Neural progenitor cell (in vitro differentiated cells): ENCODE measurements around the gene CRYBG3. TPM values are rescaled to one million over a fixed set of nuclear protein-coding genes. Genes with fewer than 3 reads are reported as not detected.

Experiments
- DNase-seq: peaks from one replicate; pipeline ENCODE4 v3.0.0-alpha.2; 2016; ENCODE audit warnings: low spot score
- H2AFZ ChIP-seq: fragments of 200-600 bp; sonication (generic); replicated peaks from 2 replicates; pipeline ENCODE4 v1.6.1; 2016; ENCODE audit warnings: antibody characterized with exemption
- H3F3A ChIP-seq: fragments of 200-600 bp; sonication (generic); 2 replicates; pipeline ENCODE4 v1.6.1; 2016; ENCODE audit warnings: antibody characterized with exemption, low read depth
- H3K27ac ChIP-seq: fragments of 200-600 bp; sonication (generic); 2 replicates; pipeline ENCODE4 v1.5.1; 2016; ENCODE audit warnings: mild to moderate bottlenecking
- H3K27me3 ChIP-seq: fragments of 200-600 bp; sonication (generic); 2 replicates; pipeline ENCODE4 v1.6.1; 2016; ENCODE audit warnings: mild to moderate bottlenecking, moderate library complexity
- H3K36me3 ChIP-seq: fragments of 200-600 bp; sonication (generic); 2 replicates; pipeline ENCODE4 v1.5.1; 2016
- H3K4me1 ChIP-seq: fragments of 200-600 bp; sonication (generic); 2 replicates; pipeline ENCODE4 v1.6.1; 2016; ENCODE audit warnings: mixed run types
- H3K4me2 ChIP-seq: fragments of 200-600 bp; sonication (generic); 2 replicates; pipeline ENCODE4 v1.6.1; 2016
- H3K4me3 ChIP-seq: fragments of 200-600 bp; sonication (generic); 2 replicates; pipeline ENCODE4 v1.5.1; 2016
- H3K79me2 ChIP-seq: fragments of 200-600 bp; sonication (generic); 2 replicates; pipeline ENCODE4 v1.6.1; 2016; ENCODE audit warnings: low read depth
- H3K9ac ChIP-seq: fragments of 200-600 bp; sonication (generic); 2 replicates; pipeline ENCODE4 v1.6.1; 2016
- H3K9me3 ChIP-seq: fragments of 200-600 bp; sonication (generic); 2 replicates; pipeline ENCODE4 v1.5.1; 2016; ENCODE audit warnings: low read depth
- H4K20me1 ChIP-seq: fragments of 200-600 bp; sonication (generic); 2 replicates; pipeline ENCODE4 v1.6.1; 2016; ENCODE audit warnings: low read depth
- H3K27ac Mint-ChIP-seq: 3 replicates; pipeline ENCODE4 v1.8.0; 2021; ENCODE audit warnings: mixed read lengths
- H3K27me3 Mint-ChIP-seq: 2 replicates; pipeline ENCODE4 v1.8.0; 2022; ENCODE audit warnings: low read depth, mild to moderate bottlenecking, inconsistent platforms, moderate library complexity, mixed read lengths; ENCODE audit not compliant: insufficient read depth
- H3K36me3 Mint-ChIP-seq: 3 replicates; pipeline ENCODE4 v1.8.0; 2021; ENCODE audit warnings: mixed read lengths
- H3K4me1 Mint-ChIP-seq: 3 replicates; pipeline ENCODE4 v1.8.0; 2021; ENCODE audit warnings: mixed read lengths
- H3K4me3 Mint-ChIP-seq: 3 replicates; pipeline ENCODE4 v1.8.0; 2021; ENCODE audit warnings: mild to moderate bottlenecking, moderate library complexity, mixed read lengths
- H3K9me3 Mint-ChIP-seq: 3 replicates; pipeline ENCODE4 v1.8.0; 2020; ENCODE audit warnings: mixed read lengths
- EZH2 ChIP-seq: fragments of 200-600 bp; sonication (generic); IDR thresholded peaks from 2 replicates; pipeline ENCODE4 v1.6.1; 2017; ENCODE audit warnings: antibody characterized with exemption, mild to moderate bottlenecking, moderate library complexity
- EZH2phosphoT487 ChIP-seq: fragments of 200-600 bp; sonication (generic); IDR thresholded peaks from 2 replicates; pipeline ENCODE4 v1.6.1; 2017; ENCODE audit warnings: antibody characterized with exemption
- total RNA-seq: library from RNA; depleted of rRNA; stranded (reverse); fragments of >200 nt; gene quantifications from 2 replicates; pipeline ENCODE4 v1.2.3, GENCODE V29; 2015; ENCODE audit warnings: low replicate concordance
- TF ChIP-seq, protein P1 (sequence below): fragments of 200-600 bp; sonication (generic); IDR thresholded peaks from 2 replicates; pipeline ENCODE4 v1.5.1; 2017; ENCODE audit warnings: antibody characterized with exemption, mild to moderate bottlenecking

Gene CRYBG3
- total RNA-seq, 1 donor from 2014 or later = 12.3 TPM

DNA sequence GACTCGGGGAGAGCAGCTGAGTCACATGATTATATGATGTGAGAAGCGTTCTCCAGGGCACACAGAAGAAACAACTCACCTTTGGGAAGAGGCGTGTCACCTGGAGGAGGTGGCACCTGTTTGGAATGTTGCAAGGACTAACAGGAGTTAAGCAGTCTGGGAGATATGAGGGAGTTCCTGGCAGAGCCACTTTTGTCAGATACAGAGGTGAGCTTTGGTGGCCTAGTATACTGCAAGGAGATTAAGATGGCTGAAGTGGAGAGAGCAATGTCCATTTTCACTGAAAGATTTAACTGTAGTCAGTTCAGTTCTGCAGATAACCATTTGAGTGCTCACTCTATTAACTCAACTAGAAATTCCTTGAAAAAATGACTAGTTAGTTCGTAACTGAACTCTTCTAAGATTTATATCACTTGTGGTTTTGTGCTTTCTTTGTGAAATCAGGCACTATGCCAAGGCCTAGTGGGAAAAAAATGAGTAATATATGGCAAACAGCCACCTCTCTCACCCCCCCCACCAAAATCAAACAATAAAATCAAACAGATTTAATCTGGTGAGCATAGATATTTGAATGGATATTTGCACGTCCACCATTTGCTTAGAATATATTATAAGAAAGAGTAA lies 61.3 kb downstream of the CRYBG3 start:
- Histone ChIP-seq H3K9me3 (no peaks in the 10 kb centered on the region), H2AFZ (no peak overlapping the region), H3K27ac (no peak overlapping the region), H3K4me2 (no peak overlapping the region), H3F3A (no peaks in the 10 kb centered on the region), H3K79me2 (no peaks in the 10 kb centered on the region), H3K4me1 (no peaks in the 10 kb centered on the region), H4K20me1 (no peaks in the 10 kb centered on the region), H3K9ac (no peak overlapping the region), H3K36me3 (no peaks in the 10 kb centered on the region), H3K27me3 (no peaks in the 10 kb centered on the region), H3K4me3 (no peak overlapping the region)
- no peaks in the 10 kb centered on the region for H3K27me3 Mint-ChIP-seq
- peaks cover 10% of the 10 kb centered on the region for H3K36me3 Mint-ChIP-seq
- TF ChIP-seq EZH2phosphoT487 (no peak), EZH2 (no peak)
- TF ChIP-seq, protein P1, sequence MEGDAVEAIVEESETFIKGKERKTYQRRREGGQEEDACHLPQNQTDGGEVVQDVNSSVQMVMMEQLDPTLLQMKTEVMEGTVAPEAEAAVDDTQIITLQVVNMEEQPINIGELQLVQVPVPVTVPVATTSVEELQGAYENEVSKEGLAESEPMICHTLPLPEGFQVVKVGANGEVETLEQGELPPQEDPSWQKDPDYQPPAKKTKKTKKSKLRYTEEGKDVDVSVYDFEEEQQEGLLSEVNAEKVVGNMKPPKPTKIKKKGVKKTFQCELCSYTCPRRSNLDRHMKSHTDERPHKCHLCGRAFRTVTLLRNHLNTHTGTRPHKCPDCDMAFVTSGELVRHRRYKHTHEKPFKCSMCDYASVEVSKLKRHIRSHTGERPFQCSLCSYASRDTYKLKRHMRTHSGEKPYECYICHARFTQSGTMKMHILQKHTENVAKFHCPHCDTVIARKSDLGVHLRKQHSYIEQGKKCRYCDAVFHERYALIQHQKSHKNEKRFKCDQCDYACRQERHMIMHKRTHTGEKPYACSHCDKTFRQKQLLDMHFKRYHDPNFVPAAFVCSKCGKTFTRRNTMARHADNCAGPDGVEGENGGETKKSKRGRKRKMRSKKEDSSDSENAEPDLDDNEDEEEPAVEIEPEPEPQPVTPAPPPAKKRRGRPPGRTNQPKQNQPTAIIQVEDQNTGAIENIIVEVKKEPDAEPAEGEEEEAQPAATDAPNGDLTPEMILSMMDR = no peak
- no peak for DNase-seq
- H3K9me3 Mint-ChIP-seq = no peaks in the 10 kb centered on the region
- no peak overlapping the region for H3K4me3 Mint-ChIP-seq
- no peak overlapping the region for H3K27ac Mint-ChIP-seq
- H3K4me1 Mint-ChIP-seq = no peaks in the 10 kb centered on the region

DNA sequence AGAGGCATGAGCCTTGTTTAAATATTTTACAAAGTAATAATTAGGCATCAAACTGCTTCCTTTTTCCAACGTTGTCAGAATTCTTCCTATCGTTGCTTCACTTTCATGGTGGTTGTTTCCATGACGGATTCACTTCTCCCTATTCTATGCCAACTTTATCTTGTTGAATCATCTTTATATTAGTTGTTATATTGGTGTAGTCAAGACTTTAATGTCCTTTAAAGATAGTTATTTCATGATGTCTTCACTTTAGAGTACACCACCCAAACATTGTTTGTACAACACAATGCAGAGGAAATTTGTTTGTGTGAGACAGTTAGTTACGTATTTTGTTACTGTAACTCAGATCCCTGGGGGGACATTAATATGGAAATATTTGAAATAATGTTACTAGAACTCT lies 61.9 kb downstream of the CRYBG3 start:
- no peaks in the 10 kb centered on the region for H3K27me3 Mint-ChIP-seq
- Histone ChIP-seq H3K27ac (no peak overlapping the region), H3F3A (no peaks in the 10 kb centered on the region), H3K9me3 (no peaks in the 10 kb centered on the region), H3K36me3 (no peaks in the 10 kb centered on the region), H3K4me3 (no peak overlapping the region), H2AFZ (no peak overlapping the region), H3K4me1 (no peaks in the 10 kb centered on the region), H3K9ac (no peak overlapping the region), H3K79me2 (no peaks in the 10 kb centered on the region), H3K27me3 (no peaks in the 10 kb centered on the region), H3K4me2 (no peak overlapping the region), H4K20me1 (no peaks in the 10 kb centered on the region)
- H3K27ac Mint-ChIP-seq = no peak overlapping the region
- H3K4me1 Mint-ChIP-seq = no peaks in the 10 kb centered on the region
- no peaks in the 10 kb centered on the region for H3K9me3 Mint-ChIP-seq
- TF ChIP-seq, protein P1 = no peak
- TF ChIP-seq EZH2phosphoT487 = no peak
- TF ChIP-seq EZH2 = no peak
- no peak overlapping the region for H3K4me3 Mint-ChIP-seq
- H3K36me3 Mint-ChIP-seq = peaks cover 10% of the 10 kb centered on the region
- no peak for DNase-seq

DNA sequence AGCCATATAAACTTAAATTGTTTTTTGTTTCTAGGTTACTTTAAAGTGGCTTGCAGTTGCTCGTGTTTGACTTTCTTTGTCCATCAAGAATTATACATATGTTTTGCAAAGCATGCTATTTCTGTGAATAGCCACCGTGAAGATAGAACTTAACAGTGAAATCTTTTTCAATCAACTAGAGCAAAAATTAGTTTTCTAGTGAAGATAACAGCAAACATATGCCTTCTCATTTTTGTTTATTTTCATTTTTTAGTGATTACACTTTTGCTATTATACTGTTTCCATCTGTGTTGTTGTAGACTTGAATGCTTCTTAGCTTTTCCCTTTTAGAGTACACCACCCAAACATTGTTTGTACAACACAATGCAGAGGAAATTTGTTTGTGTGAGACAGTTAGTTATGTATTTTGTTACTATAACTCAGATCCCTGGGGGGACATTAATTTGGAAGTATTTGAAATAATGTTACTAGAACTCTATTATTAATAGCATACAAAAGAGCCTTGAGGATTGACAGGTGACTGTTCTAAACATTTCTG lies 62.8 kb downstream of the CRYBG3 start:
- no peaks in the 10 kb centered on the region for H3K4me1 ChIP-seq
- H3K27me3 ChIP-seq = no peaks in the 10 kb centered on the region
- no peak for TF ChIP-seq EZH2phosphoT487
- TF ChIP-seq, protein P1 = no peak
- no peak for TF ChIP-seq EZH2
- no peak for DNase-seq
- H3K9ac ChIP-seq = no peak overlapping the region
- no peak overlapping the region for H2AFZ ChIP-seq
- no peaks in the 10 kb centered on the region for H3K9me3 Mint-ChIP-seq
- H3K27ac ChIP-seq = no peak overlapping the region
- no peaks in the 10 kb centered on the region for H3K4me1 Mint-ChIP-seq
- peaks cover 10% of the 10 kb centered on the region for H3K36me3 Mint-ChIP-seq
- no peak overlapping the region for H3K27ac Mint-ChIP-seq
- H3K4me3 Mint-ChIP-seq = no peak overlapping the region
- H3K27me3 Mint-ChIP-seq = no peaks in the 10 kb centered on the region
- no peaks in the 10 kb centered on the region for H4K20me1 ChIP-seq
- H3K79me2 ChIP-seq = no peaks in the 10 kb centered on the region
- H3K4me2 ChIP-seq = no peak overlapping the region
- no peak overlapping the region for H3K4me3 ChIP-seq
- H3K36me3 ChIP-seq = no peaks in the 10 kb centered on the region
- H3F3A ChIP-seq = no peaks in the 10 kb centered on the region
- H3K9me3 ChIP-seq = no peaks in the 10 kb centered on the region
